Stromal cell of bone marrow (primary cell): Measurements from ENCODE around the gene NFATC3.
"Not testable (repeated sequence)": the region's sequence is repeated elsewhere in the genome, so short reads cannot be mapped to it uniquely, and the experiment has no call there.

Experiments used
- DNase-seq: peaks from one replicate; pipeline ENCODE4 v3.0.0-alpha.2; 2012; ENCODE audit warnings: low read depth

The NFATC3 gene

DNA sequence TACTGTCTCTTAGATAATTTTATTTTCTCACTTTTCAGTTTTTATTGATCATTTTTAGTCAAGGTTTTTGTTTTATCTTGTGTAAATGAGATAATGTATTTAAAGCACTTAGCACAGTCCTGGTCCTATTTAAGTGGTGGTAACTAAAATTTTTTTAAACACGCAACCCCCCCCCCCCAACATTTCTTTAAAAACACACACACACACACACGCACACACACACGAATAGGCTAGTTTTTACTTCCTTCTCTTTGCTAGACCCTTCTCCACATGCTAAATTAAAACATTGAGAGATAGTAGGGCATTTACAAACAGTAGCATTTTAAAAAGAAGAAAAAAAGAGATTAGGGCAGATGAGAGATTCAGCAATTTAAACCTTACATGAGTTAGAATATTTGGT lies 5.0 kb downstream of the NFATC3 start:
- no peak for DNase-seq

DNA sequence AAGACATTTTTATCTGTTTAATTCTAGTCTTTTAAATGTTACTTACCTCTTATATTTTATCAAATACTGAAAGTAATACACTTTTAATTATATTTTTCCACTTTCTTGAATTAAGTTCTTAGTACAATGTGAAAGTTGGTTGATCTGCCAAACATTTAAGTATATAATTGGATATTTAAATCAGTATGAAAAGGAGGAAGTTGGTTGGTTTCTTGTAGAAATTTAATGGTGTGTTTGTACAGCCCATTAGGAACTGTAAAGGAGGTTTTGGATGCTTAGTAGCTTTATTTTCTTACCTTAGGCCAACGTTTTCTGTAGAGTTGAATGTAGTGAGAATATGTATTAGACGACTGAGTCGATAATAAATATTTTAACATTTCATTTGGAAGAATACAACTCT lies 5.4 kb downstream of the NFATC3 start:
- no peak for DNase-seq

DNA sequence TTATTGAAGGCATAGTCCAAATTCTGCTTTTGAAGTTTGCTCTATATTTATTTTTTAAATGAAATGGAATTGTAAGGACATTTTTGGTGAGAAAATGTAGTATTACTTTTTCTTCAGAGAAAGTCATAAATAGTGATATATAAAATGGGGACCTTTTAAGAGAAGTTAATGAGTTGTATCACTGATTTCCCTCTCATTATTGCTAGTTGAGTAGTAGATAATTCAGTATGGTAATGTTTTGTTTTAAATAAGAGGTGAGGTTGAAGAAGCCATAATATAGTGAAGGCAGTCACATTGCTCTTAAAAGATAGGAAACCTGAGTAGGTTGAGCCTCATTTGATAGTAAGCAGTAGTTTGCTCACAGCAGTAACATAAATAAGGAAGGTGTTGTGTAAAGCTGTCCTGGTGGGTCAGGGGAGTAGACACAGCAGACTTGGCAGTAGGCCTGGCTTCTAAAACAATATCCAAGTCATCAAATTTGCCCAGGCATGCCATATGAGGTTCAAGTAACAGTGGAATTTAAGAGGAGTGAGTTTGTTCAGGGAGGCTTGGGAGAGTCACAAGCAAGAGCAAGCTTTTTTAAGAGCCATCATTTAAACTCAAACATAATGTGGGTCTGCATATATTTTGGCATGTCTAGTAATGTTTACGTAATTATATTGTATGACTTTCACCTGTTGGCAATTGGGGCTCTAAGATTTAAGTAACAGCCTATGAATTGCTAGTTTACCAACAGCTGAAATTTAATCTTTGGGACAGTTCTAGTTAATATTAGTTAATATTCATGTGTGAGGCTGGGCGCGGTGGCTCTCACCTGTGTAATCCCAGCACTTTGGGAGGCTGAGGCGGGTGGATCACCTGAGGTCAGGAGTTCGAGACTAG lies 6.5 kb downstream of the NFATC3 start:
- DNase-seq: no peak

DNA sequence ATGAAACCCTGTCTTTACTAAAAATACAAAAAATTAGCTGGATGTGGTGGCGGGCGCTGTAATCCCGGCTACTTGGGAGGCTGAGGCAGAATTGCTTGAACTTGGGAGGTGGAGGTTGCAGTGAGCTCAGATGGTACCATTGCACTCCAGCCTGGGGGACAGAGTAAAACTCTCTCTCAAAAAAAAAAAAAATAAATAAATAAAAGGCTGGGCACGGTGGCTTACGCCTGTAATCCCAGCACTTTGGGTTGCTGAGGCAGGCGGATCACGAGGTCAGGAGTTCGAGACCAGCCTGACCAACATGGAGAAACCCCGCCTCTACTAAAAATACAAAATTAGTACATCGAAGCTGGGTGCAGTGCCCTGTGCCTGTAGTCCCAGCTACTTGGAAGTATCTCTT lies 7.1 kb downstream of the NFATC3 start:
- not testable (repeated sequence) for DNase-seq

DNA sequence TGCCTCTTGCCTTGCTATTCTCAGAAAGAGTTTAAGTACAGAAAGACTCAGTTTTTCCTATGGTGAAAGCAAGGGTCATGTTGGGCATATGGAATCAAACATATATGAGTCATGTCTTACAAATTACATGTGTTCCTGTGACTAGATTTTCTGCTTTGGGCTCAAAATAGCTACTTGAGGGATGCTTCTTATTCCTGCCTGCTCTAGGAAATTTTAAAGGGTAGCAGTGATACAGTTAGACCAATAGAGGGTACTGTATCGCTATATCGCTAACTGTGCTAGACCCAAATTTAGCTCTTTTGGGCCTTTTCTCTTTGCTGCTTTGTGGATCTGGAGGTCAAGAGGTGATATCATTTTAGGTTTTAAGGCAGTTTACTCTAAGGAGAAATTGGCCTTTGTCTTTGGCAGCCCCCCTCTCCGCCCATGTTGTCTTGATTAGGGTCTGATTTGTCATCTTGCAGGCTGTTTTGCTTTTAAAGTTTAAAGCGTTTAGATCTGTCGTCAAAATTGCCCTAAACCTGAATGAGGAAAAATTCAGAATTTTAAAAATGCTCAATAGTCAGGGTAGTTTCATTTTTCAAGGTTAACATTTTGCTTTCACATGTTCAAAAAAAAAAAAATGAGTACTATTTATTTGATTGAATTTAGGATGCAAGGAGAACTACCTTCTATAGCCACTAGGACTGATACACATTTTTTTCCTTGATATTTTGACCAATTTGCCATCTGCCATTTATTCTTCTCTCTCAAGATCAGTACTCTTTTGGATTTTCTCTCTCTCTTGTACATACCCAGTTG lies 8.8 kb downstream of the NFATC3 start:
- no peak for DNase-seq

DNA sequence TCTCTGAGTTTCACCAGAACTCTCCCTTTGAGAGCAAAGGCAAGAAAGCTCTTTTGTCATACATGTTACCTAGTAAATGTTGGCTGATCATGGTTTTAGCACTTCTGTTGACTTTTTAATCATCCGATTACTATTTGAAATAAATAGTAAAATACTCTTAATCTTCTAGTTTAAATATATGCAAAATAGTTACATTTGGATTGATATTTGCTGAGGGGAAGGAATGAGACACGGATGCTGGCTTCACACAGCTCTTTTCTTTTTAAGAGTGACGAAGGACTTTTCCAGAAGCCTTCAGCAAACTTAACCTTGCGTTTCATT lies 9.4 kb downstream of the NFATC3 start:
- DNase-seq: no peak

DNA sequence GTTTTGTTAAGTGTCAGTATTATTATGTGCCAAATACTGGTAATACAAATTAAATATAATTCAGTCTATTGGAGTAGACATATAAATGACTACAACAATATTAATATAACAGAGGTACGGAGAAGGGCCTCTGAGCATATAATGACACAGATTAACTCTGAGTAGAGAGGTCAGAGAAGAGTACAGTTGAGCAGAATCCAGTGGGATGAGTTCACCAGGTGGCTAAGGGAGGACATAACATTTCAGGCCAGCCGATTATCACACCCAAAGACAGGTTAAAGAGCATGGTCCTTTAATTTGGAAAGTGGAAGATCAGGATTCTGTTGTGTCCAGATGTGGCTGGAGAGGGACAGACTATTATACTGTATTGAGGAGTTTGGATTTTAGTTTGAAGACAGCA lies 11.3 kb downstream of the NFATC3 start:
- DNase-seq: no peak

DNA sequence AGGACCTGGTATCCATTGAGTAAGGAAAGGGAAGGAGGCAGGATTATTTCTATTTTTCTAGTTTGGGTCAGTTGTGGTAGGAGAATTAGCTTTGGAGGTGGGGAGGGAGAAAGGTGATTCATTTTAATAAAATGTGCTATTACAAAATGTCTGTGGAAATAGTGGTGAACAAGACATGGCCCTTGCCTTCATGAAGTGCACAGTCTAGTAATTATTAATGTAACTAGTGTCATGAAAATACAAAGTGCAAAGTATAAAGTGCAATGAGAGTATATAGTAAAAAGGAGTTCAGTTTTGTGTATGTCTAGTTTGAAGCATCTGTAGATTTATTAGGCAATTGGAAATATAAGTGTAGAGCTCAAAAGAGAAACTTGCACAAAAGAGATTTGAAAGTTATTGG lies 11.9 kb downstream of the NFATC3 start:
- DNase-seq: no peak

DNA sequence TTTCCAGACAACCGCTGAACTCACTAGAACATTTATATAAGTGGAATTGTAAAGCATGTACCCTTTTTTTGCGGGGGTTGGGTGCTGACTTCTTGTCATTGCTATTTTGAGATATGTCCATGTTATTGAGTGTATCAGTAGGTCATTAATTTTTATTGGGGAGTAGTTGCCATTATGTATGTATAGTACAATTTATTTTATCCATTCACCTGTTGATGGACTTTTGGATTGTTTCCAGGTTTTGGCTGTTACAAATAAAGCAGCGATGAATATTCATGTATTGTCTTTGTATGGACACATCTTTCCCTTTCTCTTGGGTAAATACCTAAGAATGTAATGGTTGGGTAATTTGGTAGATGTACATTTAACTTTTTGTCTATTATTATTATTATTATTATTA lies 12.7 kb downstream of the NFATC3 start:
- DNase-seq: no peak

DNA sequence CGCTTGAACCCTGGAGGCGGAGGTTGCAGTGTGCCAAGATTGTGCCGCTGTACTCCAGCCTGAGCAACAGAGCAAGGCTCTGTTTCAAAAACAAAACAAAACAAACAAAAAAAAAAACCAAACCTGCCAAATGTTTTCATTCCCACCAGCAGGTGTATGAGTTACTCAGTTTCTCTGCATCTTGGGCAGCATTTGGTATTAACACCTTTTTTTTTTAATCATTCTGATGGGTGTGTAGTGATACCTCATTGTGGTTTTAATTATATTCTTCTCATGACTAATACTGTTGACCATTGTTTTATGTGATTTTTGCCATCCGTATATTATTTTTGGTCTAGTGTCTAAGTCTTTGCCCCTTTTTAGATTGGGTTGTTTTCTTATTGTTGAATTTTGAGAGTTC lies 15.3 kb downstream of the NFATC3 start:
- no peak for DNase-seq

DNA sequence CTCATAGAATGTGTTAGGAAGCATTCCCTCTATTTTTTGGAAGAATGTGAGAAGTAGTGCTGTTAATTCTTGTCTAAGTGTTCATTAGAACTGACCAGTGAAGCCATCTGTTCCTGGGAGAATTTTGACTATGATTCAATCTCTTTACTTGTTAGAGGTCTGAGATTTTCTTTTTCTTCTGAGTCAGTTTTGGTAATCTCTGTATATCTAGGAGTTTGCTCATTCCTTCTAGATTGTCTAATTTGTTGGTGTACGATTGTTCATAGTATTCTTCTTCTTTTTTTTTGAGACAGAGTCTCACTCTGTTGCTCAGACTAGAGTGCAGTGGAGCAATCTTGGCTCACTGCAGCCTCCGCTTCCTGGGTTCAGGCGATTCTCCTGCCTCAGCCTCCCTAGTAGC lies 20.4 kb downstream of the NFATC3 start:
- DNase-seq: no peak

DNA sequence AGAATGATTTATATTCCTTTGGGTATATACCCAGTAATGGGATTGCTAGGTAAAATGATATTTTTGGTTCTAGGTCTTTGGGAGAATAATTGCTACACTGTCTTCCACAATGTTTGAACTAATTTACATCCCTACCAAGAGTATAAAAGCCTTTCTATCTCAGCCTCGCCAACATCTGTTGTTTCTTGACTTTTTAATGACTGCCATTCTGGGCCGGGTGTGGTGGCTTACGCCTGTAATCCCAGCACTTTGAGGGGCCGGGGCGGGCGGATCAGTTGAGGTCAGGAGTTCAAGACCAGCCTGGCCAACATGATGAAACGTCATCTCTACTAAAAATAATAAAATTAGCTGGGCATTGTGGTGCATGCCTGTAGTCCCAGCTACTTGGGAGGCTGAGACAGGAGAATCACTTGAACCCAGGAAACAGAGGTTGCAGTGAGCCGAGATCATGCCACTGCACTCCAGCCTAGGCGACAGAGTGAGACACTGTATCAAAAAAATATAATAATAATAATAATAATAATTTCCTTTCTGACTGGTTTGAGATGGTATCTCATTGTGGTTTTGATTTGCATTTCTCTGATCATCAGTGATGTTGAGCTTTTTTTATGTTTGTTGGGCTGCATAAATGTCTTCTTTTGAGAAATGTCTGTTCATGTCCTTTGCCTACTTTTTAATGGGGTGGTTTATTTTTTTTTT lies 22.2 kb downstream of the NFATC3 start:
- DNase-seq: not testable (repeated sequence)

DNA sequence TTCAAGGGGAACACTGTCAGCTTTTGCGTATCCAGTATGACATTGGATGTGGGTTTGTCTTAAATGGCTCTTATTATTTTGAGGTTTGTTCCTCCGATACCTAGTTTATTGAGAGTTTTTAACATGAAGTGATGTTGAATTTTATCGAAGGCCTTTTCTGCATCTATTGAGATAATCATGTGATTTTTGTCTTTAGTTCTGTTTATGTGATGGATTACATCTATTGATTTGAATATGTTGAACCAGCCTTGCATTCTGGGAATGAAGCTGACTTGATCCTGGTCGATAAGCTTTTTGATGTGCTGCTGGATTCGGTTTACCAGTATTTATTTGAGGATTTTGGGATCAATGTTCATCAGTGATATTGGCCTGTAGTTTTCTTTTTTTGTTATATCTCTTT lies 24.0 kb downstream of the NFATC3 start:
- not testable (repeated sequence) for DNase-seq

DNA sequence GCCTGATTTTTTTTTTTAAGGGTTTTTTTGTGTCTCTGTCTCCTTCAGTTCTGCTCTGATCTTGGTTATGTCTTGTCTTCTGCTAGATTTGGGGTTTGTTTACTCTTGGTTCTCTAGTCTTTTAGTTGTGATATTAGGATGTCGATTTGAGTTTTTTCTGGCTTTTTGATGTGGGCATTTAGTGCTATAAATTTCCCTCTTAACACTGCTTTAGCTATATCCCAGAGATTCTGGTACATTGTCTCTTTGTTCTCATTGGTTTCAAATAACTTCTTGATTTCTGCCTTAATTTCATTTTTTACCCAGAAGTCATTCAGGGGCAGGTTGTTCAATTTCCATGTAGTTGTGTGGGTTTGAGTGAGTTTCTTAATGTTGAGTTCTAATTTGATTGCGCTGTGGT lies 25.4 kb downstream of the NFATC3 start:
- DNase-seq: not testable (repeated sequence)

DNA sequence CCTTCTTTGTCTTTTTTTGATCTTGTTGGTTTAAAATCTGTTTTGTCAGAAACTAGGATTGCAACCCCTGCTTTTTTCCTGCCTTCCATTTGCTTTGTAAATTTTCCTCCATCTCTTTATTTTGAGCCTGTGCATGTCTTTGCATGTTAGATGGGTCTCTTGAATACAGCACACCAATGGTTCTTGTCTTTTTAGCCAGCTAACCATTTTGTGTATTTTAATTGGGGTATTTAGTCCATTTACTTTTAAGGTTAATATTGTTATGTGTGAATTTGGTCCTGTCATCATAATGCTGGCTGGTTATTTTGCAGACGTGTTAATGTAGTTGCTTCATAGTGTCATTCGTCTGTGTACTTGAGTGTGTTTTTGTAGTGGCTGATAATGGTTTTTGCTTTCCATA lies 26.2 kb downstream of the NFATC3 start:
- no peak for DNase-seq

DNA sequence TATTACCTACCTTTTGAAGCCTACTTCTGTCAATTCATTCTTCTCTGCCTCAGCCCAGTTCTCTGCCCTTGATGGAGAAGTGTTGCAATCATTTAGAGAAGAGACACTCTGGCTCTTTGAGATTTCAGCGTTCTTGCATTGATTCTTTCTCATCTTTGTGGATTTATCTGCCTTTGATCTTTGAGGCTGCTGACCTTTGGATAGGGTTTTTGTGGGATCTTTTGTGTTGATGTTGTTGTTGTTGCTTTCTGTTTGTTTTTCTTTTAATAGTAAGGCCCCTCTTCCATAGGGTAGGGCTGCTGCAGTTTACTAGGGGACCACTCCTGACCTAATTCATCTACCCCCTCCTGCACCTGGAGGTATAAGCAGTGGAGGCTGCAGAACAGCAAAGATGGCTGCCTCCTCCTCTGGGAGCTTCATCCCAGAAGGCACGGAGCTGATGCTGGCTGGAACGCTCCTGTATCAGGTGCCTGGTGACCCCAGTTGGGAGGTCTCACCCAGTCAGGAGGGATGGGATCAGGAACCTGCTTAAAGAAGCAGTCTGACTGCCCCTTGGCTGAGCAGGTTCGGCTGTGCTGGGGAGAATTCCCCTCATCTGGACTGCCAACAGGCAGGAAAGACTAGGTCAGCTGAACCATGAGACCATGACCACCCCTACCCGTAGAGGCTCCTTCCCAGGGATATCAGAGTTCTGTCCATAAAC lies 28.0 kb downstream of the NFATC3 start:
- no peak for DNase-seq

DNA sequence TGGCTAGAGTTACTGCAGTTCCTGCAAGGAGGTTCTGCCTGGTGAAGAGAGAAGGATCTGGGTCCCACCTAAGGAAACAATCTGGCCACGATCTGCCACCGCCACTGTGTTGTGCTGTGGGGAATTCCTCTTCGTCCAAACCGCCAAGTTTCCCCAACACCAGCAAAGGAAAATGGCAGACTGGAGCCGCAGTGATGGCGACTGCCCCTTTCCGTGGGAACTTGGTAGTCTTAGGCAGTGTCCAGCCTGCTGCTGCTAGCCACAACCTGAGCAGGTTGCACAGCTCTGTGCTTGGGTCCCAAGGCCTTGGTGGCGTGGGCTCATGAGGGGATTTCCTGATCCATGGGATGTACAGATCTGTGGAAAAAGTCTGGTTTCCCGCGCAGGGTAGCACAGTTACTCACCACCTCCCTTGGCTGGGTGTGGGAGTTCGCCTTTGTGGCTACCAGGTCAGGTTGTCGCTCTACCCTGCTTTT lies 28.6 kb downstream of the NFATC3 start:
- DNase-seq: no peak

DNA sequence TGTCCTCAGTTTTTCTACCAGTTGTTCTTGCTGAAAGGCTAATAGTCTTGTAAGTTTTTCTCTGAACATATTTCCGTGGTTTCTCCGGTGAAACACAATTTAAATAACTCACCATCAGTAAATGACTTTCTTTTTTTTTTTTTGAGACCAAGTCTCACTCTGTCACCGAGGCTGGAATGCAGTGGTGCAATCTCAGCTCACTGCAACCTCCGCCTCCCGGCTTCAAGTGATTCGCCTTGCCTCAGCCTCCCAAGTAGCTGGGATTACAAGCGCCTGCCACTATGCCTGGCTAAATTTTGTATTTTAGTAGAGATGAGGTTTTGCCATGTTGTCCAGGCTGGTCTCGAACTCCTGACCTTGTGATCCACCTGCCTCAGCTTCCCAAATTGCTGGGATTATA lies 29.8 kb downstream of the NFATC3 start:
- DNase-seq: not testable (repeated sequence)

DNA sequence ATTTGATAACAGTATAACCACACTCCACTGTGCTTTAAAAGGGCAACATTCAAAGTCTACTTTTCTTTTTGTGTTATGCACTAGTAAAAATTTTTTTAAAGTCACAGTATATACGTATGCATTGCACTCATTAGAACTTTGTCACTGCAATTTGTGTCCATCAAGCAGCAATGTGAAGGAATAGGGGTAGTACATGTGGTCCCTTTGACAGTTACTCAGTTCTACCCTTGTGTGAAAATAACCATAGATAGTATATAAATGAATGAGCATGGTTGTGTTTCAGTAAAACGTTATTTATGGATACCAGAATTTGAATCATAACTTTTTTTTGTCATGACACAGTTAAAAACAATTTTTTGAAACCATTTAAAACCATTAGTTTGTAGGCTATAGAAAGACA lies 30.7 kb downstream of the NFATC3 start:
- DNase-seq: no peak

DNA sequence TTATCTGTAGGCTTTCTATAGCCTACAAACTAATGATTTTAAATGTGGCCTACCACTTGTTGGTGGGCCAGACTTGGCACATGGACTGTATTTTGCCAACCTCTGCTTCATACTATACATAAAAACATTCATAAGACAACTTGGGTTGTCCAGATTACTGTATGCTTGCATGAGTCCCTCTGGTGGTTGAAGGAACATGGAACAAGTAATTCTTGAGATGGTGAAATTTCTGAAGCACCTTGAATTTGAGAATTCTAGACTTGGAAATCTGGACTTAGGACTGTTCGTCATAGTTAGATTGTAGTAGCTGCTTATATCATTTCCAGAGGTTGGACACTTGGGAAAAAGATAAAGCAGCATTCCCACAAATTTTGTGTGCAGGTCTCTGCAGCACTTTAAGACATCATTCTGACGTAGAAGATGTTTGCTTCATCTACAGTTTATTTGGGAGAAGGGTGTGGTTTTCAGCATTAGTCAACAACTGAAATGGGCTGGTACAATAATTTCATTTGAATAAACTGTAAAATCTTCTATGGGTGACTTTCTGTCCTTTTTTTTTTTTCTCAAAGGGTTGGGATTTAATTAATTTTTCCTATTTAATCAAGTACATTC lies 31.2 kb downstream of the NFATC3 start:
- no peak for DNase-seq

DNA sequence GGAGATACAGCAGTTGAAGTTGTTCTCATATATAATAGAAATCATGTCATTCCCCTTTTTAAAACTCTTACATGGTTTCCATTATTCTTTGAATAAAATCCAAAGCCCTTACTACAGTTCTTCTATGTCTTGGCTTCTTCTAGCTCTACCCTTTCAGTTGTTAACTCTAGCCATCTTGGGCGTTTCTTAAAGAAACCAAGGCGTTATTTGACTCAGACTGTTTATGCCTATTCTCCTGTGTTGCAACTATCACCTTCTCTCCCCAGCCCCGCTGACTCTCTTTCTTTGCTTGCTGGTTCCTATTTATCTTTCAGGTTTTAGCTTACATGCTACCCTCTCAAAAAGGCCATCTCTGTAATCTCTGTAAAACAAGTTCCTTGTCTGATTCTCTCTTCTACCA lies 32.7 kb downstream of the NFATC3 start:
- DNase-seq: no peak

DNA sequence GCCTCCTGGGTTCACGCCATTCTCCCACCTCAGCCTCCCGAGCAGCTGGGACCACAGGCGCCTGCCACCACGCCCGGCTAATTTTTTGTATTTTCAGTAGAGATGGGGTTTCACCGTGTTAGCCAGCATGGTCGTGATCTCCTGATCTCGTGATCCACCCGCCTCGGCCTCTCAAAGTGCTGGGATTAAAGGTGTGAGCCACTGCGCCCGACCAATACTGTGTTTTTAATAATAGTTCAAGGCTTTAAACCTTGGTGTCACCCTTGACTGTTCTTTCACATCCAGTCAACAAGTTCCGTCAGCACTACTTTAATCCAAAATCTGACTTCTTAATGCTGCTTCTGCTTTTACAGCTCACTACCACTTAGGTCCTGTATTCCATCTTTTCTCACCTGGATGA lies 33.8 kb downstream of the NFATC3 start:
- not testable (repeated sequence) for DNase-seq
